Left lung (tissue), 10 donors: ENCODE data around the gene PCDHA3. TPM values are rescaled to one million over a fixed set of nuclear protein-coding genes. Genes with fewer than 3 reads are reported as not detected.
A peak's percentile ranks its signal among the peaks of the same experiment; 100 is the strongest.
"Not testable (repeated sequence)": the region's sequence is repeated elsewhere in the genome, so short reads cannot be mapped to it uniquely, and the experiment has no call there.

Experiments used
- ATAC-seq: fragments of 200-7000 bp; cut with Tn5 transposase; one replicate; pipeline ENCODE4 v1.9.1; 2020; ENCODE audit warnings: moderate library complexity
- DNase-seq, 4 donors: peaks; one replicate each; pipeline ENCODE4 v3.0.0-alpha.2; 2013 to 2020
- H3K27ac ChIP-seq, 2 donors: fragments of 200-600 bp; sonication (generic) in 1 of 2; one replicate each; pipeline versions ENCODE4 v1.5.0 to v1.8.0; 2020 to 2021
- H3K27me3 ChIP-seq, 2 donors: fragments of 200-600 bp; sonication (generic) in 1 of 2; one replicate each; pipeline versions ENCODE4 v1.5.0 to v1.8.0; 2020 to 2021
- H3K36me3 ChIP-seq, 2 donors: fragments of 200-600 bp; sonication (generic) in 1 of 2; one replicate each; pipeline versions ENCODE4 v1.5.0 to v1.8.0; 2020 to 2021
- H3K4me1 ChIP-seq, 2 donors: fragments of 200-600 bp; one replicate each; pipeline ENCODE4 v1.8.0; 2021
- H3K4me3 ChIP-seq, 2 donors: fragments of 200-600 bp; sonication (generic) in 1 of 2; one replicate each; pipeline versions ENCODE4 v1.5.0 to v1.8.0; 2020 to 2021; ENCODE audit warnings: mild to moderate bottlenecking in 1 of 2
- H3K9me3 ChIP-seq, 2 donors: fragments of 200-600 bp; sonication (generic) in 1 of 2; one replicate each; pipeline versions ENCODE4 v1.5.0 to v1.8.0; 2020 to 2021
- intact Hi-C, 2 donors: fragments of 100-400 bp; cut with DNase I; formaldehyde crosslinking; loops; one replicate each; pipeline versions ENCODE4 v1.11.2 to v1.14.2; 2022
- polyA plus RNA-seq, 6 donors: library from polyadenylated mRNA; unstranded; fragments of 120-200 nt; gene quantifications; one replicate each; pipeline ENCODE4 v1.2.1, GENCODE V29; 2013; ENCODE audit not compliant: insufficient read length in 6 of 6
- total RNA-seq, 2 donors: library from RNA; stranded (reverse); fragmentation: NEBNext Ultra II Directional; extraction: Animal tissue kit (Norgen Biotek cat#: 25700); gene quantifications; one replicate each; pipeline ENCODE4 v1.2.1, GENCODE V29; 2021
- TF ChIP-seq, protein P1 (sequence below), 2 donors: fragments of 200-600 bp; sonication (generic) in 1 of 2; IDR thresholded peaks; one replicate each; pipeline versions ENCODE4 v1.5.0 to v1.8.0; 2021; ENCODE audit warnings: antibody characterized with exemption in 2 of 2
- donor health status: DM: no; HTN: yes; CAD: no.
- donor health status: DM: no; HTN: no; CAD: no.

The PCDHA3 gene
- total and polyA plus RNA-seq, 8 donors: 0.21 to 0.73 (median 0.43) TPM

DNA sequence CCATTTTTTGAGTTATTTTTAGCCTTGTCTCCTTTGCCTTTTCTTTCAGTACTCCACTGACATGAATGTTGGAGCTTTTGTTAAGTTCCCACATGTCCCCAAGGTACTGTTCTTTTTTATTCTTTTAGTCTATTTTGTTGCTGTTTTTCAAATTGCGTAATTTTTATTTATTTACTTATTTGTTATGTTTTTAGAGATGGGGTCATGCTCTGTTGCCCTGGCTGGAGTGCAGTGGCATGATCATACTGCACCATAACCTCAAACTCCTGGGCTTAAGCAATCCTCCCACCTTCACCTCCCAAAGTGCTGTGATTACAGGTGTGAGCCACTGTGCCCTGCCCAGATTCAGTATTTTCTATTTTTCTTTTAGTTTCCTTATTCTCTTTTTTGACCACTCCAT is 20.3 kb upstream of the PCDHA3 start:
- Histone ChIP-seq H3K4me1 (no peaks in the 10 kb centered on the region), H3K27me3 (peaks cover 0 to 6% of the 10 kb centered on the region in 2 donors), H3K9me3 (peaks cover 0 to 98% of the 10 kb centered on the region in 2 donors), H3K36me3 (no peaks in the 10 kb centered on the region), H3K27ac (no peak overlapping the region), H3K4me3 (no peak overlapping the region)
- DNase-seq (no peak), ATAC-seq (no peak)
- intact Hi-C loops: no loop called here
- TF ChIP-seq, protein P1, sequence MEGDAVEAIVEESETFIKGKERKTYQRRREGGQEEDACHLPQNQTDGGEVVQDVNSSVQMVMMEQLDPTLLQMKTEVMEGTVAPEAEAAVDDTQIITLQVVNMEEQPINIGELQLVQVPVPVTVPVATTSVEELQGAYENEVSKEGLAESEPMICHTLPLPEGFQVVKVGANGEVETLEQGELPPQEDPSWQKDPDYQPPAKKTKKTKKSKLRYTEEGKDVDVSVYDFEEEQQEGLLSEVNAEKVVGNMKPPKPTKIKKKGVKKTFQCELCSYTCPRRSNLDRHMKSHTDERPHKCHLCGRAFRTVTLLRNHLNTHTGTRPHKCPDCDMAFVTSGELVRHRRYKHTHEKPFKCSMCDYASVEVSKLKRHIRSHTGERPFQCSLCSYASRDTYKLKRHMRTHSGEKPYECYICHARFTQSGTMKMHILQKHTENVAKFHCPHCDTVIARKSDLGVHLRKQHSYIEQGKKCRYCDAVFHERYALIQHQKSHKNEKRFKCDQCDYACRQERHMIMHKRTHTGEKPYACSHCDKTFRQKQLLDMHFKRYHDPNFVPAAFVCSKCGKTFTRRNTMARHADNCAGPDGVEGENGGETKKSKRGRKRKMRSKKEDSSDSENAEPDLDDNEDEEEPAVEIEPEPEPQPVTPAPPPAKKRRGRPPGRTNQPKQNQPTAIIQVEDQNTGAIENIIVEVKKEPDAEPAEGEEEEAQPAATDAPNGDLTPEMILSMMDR (IDR thresholded peaks at IDR 0.05): no peak

DNA sequence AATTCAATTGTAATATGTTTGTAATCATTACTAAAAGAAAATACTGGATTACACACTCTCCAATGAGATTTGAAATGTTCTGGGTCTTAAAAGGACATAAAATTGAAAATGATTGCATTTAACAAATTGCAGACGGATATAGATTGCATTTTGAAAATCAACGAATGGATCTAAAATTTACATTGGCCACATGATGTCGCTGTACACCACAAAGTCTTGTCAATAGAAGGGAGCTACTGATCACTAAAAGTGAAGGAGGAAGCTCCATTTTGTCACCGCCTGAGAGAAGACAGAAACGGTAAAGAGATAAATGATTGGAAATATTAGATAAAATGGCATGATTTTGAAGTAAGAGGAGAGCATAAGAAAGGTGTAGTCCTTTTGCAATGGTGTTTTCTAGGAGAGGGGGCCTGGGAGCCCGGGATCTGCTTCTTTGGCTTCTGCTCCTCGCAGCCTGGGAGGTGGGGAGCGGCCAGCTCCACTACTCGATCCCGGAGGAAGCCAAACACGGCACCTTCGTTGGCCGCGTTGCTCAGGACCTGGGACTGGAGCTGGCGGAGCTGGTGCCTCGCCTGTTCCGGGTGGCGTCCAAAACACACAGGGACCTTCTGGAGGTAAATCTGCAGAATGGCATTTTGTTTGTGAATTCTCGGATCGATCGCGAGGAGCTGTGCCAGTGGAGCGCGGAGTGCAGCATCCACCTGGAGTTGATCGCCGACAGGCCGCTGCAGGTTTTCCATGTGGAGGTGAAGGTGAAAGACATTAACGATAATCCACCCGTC is 14.8 kb upstream of the PCDHA3 start, which contains the start of gene PCDHA1:
Gene PCDHA1, plus strand, starts transcription at position 236 of the 782 bp plus-strand sequence.
- Histone ChIP-seq H3K4me1 (no peaks in the 10 kb centered on the region), H3K4me3 (no peak within 1 kb of the TSS), H3K27ac (no peak within 1 kb of the TSS), H3K36me3 (no peaks in the 10 kb centered on the region), H3K9me3 (peaks cover 0 to 96% of the 10 kb centered on the region in 2 donors), H3K27me3 (peaks cover 10 to 50% of the 10 kb centered on the region in 2 donors)
- intact Hi-C loops: no loop called here
- no peak for ATAC-seq
- no peak for DNase-seq
- TF ChIP-seq, protein P1 (IDR thresholded peaks at IDR 0.05): no peak

DNA sequence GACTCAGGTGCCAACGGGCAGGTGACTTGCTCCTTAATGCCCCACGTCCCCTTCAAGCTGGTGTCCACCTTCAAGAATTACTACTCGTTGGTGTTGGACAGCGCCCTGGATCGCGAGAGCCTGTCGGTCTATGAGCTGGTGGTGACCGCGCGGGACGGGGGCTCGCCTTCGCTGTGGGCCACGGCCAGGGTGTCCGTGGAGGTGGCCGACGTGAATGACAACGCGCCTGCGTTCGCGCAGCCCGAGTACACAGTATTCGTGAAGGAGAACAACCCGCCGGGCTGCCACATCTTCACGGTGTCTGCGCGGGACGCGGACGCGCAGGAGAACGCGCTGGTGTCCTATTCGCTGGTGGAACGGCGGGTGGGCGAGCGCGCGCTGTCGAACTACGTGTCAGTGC is 13.4 kb upstream of the PCDHA3 start:
- DNase-seq: peak in 1 of 4 donors; percentile 74
- H3K4me1 ChIP-seq, intact Hi-C loops, H3K27ac ChIP-seq, ATAC-seq, H3K36me3 ChIP-seq, H3K4me3 ChIP-seq: not testable (repeated sequence)
- Histone ChIP-seq H3K27me3 (peaks cover 10 to 55% of the 10 kb centered on the region in 2 donors), H3K9me3 (peaks cover 0 to 93% of the 10 kb centered on the region in 2 donors)

DNA sequence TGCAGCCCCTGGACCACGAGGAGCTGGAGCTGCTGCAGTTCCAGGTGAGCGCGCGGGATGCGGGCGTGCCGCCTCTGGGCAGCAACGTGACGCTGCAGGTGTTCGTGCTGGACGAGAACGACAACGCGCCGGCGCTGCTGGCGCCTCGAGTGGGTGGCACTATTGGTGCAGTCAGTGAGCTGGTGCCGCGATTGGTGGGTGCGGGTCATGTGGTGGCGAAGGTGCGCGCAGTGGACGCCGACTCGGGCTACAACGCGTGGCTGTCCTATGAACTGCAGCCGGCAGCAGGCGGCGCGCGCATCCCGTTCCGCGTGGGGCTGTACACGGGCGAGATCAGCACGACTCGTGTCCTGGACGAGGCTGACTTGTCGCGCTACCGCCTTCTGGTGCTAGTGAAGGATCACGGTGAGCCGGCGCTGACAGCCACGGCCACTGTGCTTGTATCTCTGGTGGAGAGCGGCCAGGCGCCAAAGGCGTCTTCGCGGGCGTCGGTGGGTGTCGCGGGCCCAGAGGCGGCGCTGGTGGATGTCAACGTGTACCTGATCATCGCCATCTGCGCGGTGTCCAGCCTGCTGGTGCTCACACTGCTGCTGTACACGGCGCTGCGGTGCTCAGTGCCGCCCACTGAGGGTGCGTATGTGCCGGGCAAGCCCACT is 12.9 kb upstream of the PCDHA3 start:
- intact Hi-C loops, H3K4me1 ChIP-seq, ATAC-seq, H3K4me3 ChIP-seq, H3K27ac ChIP-seq, H3K36me3 ChIP-seq: not testable (repeated sequence)
- Histone ChIP-seq H3K9me3 (peaks cover 0 to 92% of the 10 kb centered on the region in 2 donors), H3K27me3 (peaks cover 10 to 61% of the 10 kb centered on the region in 2 donors)
- DNase-seq: peak in 1 of 4 donors; percentile 71

GRCh38 chr5:140791089-140791488 is 9.8 kb upstream of the PCDHA3 start:
- Histone ChIP-seq H3K4me3 (no peak overlapping the region), H3K9me3 (peaks cover 0 to 91% of the 10 kb centered on the region in 2 donors), H3K36me3 (no peaks in the 10 kb centered on the region), H3K4me1 (no peaks in the 10 kb centered on the region), H3K27ac (no peak overlapping the region), H3K27me3 (peaks cover 10 to 76% of the 10 kb centered on the region in 2 donors)
- DNase-seq (no peak), ATAC-seq (no peak)
- intact Hi-C loops: no loop called here
- TF ChIP-seq, protein P1 (IDR thresholded peaks at IDR 0.05): no peak

GRCh38 chr5:140794595-140795258 is 6.1 kb upstream of the PCDHA3 start, which contains the start of gene PCDHA2:
PCDHA2 (plus strand) TSS chr5:140794852.
- no peak within 1 kb of the TSS for H3K27ac ChIP-seq
- TF ChIP-seq, protein P1 (IDR thresholded peaks at IDR 0.05): no peak
- no peaks in the 10 kb centered on the region for H3K4me1 ChIP-seq
- peak within 1 kb of the TSS in 1 of 2 donors; percentile 8 for H3K4me3 ChIP-seq
- peaks cover 0 to 79% of the 10 kb centered on the region in 2 donors for H3K9me3 ChIP-seq
- intact Hi-C loops: no loop called here
- H3K36me3 ChIP-seq: no peaks in the 10 kb centered on the region
- ATAC-seq: no peak
- peaks cover 0 to 66% of the 10 kb centered on the region in 2 donors for H3K27me3 ChIP-seq
- DNase-seq: peak in 1 of 4 donors; percentile 7
